Glomerular visceral epithelial cell (primary cell): Measurements from ENCODE around the gene CEP63.
A peak's percentile ranks its signal among the peaks of the same experiment; 100 is the strongest.
"Not testable (repeated sequence)": the region's sequence is repeated elsewhere in the genome, so short reads cannot be mapped to it uniquely, and the experiment has no call there.

Experiments used
- DNase-seq: peaks from one replicate; pipeline ENCODE4 v3.0.0-alpha.2; 2016; ENCODE audit errors: extremely low spot score

Gene CEP63

DNA sequence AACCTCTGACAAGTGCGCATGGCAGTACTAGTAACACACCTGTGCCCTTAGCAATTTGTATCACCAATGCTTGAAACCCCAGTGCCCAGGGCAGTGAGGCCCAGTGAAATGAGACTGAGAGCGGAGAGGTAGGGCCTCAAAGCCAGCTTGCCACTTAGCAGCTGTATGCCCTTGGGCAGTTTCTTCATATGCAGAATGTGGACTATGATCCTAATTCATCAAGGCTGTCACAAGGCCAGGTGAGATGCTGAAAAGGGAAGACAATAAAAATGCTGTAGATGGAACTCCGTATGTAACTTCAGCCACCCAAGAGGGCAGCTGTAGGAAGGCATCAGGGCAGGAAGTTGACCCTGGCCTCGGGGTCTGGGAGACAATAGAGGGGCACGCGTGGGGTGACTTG lies 90.6 kb downstream of the CEP63 start:
- DNase-seq: no peak

DNA sequence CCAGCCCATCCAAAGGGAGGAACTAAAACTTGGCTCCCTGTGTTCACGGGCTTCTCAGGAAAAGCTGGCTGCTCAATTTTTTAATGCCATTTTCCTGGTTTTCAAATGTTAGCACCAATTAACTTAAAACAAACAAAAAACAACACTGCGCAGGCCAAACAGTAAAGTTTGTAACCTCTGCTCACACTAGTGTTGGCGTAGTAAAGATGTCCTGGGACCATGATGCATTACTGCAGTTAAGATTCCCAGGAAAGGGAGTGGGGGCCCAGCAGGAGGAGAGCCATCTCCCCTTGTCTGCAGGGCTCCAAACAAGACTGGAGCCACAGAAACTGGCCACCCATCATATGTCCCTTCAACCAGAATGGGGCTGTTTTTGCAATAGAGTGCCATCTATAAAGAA lies 91.0 kb downstream of the CEP63 start:
- DNase-seq: no peak

GRCh38 chr3:134579141-134579665 lies 93.3 kb downstream of the CEP63 start:
- no peak for DNase-seq

DNA sequence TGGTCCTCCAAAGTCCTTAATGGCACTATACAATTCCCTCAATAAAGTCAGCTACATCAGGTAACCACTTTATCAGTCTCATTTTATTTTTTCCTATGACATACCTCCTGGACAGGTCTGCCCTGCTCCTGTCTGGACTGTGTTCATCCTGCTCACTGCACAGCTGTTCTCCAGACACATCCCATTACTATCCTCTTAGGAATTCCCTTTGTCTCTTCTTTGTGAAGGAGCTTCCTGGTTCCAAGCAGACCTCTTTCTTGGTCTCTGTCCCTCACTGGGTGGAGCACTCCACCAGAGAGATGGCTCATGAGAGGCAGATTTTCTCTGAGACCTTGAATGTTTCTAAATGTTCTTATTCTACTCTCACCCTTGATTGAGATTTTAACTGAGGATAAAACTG lies 104.9 kb downstream of the CEP63 start:
- no peak for DNase-seq

DNA sequence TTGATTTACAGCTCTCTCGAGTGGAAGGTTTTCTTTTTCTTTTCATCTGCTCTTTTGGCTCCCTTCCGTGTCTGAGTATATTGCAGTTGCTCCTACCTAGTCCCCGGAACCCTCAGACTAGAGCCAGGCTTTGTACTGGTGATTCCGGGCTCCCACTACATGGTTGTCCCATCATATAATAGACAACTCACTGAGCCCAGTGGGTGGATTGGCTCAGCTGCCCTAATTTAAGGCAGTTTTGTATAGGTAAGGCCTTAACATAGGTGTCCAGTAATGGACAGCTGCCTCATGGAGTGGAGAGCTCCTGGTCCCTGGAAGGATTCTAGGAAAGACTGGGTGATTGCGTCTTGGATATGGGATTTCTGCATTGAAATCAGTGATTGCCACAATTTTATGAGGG lies 106.9 kb downstream of the CEP63 start:
- DNase-seq: no peak

DNA sequence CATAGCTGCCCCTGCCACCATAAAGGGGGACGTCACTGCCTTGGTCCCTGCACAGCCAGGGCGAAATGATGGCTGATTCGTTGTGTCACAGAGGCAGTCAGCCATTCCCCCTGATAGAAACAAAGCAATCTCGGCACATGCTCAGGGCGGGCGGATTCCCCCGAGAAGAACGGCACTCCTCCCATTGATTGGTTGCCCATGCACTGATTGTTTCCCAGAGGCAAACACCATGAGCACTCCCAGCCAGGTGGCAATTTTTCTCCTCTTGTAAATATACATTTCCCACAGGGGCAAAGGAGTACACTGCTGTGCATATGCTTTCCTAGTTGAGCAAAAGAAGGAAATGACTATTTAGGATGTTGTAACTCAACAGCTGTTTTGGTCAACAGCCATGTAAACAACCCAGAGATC lies 108.5 kb downstream of the CEP63 start:
- no peak for DNase-seq

GRCh38 chr3:134594986-134595385 lies 109.1 kb downstream of the CEP63 start:
- not testable (repeated sequence) for DNase-seq

- no peak for DNase-seq
Measured at GRCh38 chr3:134597390-134597970, 111.6 kb downstream of the CEP63 start.

DNA sequence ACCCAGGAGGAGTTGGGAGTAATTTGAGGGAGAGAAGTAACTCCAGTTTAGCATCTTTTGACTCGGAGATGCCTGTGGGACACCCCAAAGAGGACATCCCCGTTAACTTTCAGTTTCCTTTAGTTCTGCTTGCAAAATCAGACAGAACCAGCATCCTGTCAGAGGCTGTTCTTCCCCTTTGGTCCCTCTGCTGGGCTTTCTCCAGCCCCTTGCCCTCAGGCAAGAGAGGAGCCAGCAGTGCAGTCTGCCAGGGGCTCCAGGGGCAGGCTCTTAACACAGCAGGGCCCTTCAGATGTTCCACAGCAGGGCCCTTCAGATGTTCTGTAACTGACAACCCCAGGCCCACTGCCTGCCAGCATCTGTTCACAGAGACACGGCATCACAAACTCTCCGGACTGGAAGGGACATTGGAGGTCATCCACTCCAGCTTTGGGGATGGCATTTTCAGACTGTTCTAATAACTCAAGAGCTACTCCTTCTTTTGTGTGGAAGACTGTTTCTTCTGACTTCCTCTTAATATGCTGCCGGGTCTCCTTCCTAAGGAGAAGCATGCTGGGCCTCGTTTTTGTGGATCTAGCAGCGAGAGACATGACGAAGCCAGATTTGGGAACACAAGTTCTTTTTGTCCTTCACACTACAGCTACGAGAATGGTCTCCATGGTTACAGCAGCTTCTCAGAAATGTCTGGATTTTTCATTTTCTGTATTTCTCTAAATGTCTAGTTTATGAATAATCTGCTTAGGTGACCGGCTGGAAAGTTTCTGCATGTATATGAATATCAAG lies 113.1 kb downstream of the CEP63 start:
- DNase-seq: no peak

- DNase-seq: no peak
Measured at GRCh38 chr3:134600206-134600605, 114.3 kb downstream of the CEP63 start.

DNA sequence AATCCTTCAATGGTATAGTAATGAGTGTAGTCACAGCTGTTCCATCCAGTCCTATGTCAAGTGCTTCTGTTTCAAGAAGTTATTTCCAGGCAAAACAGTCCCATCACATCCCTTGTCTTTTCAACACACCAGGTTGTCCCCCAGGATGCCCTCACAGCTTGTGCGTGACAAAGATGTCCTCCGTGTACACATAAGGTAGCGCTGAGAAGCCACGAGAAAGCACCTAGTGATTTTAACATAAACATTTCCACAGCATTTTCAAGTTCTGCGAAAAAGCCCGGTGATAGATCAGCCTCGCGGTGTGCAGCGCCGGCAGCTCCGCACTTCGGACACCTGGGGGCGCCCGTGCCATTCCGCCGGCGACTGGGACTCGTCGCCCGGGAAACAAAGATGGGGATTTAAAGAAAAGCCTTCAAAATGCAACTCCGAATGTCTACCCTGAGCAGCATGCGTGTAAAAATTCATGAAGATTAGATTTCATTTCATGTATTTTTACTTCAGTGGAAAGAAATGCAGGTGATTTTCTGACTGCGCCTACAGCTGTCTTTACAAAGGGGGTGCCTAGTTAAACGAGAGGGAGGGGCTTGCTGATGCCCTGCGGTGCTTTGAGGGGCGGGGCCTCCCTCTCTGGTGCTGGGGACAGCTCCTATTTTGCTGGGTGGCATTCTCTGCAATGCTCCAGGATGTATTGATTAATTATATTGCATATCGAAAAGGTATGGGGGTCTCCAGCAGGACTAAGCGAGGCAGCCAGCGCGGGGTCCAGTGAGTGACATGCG lies 115.0 kb downstream of the CEP63 start:
- peak; percentile 65 for DNase-seq

GRCh38 chr3:134601539-134602439 lies 115.9 kb downstream of the CEP63 start:
- DNase-seq: peak; percentile 29

- no peak for DNase-seq
Measured at GRCh38 chr3:134602440-134602814, 116.6 kb downstream of the CEP63 start.

GRCh38 chr3:134603480-134603879 lies 117.6 kb downstream of the CEP63 start:
- no peak for DNase-seq

GRCh38 chr3:134603956-134604355 lies 118.1 kb downstream of the CEP63 start:
- DNase-seq: no peak

DNA sequence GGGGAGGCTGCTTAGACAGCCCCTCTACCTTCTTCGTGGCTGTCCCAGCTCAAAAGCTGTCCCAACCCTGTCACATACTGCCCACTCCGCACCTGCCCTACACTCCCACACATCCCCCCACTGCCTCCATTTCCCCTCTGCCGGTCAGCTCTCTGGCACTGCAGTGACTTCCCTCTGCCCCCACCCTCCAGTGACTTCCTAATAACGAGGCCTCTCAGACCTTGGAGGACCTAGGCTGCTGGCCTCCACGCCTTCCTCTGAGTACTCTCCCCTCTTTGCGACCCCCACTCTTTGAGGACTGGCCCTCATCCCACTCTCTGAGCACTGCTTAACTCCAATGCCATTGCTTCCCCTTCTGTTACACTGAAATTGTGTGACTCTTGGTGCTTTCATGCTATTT lies 119.7 kb downstream of the CEP63 start:
- no peak for DNase-seq

GRCh38 chr3:134606033-134607025 lies 120.5 kb downstream of the CEP63 start:
- no peak for DNase-seq

DNA sequence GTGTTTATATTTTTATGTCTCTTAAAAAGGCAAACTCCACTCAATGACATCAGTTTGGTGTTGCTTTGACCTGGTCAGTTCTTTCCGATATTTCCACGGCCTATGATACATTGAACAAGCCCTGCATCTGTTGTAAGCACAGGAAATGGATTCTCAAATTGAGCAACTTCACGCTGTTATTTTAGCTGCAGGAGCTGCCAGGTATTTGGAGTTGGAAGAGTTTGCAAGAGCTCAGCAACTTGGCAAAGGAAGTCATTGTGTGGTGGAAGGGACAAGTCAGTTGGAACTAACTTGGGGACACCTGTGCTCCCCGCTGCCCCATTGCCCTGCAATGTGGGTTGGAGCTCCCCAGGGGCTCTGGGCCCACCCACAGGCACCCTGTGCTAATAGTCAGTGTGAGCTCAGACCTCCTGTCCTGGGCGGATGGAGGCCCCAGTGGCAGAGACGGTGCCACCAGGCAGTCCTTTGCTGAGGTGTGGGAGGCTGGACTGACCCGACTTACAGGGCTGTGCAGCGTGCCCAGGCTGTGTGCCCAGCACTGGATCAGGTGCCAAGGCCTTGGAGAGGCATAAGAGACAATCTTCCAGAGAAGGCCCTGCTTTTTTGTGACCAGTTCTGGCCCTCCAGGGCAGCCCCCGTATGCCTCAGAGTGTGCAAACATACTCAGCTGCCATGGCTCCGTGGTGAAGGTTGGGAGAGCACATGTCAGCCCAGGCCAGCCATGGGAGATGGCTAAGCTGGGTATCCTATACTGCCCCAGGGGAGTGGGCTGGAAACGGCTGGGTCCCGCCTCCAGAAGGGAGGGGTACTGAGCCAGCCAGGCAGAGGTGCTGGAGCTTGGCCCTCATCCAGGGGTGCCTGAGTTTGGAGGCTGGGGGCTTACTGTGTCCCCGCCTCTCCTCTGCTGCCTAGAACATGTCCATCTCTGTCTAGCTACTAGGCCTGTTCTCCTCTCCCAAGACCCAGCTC lies 121.5 kb downstream of the CEP63 start:
- DNase-seq: no peak
